HG02852 (cell line): Measurements from ENCODE around the gene FOXL2.

Experiments used
- ATAC-seq: cut with Tn5 transposase; IDR thresholded peaks from one replicate; pipeline ENCODE4 v1.9.1; 2021; ENCODE audit warnings: mild to moderate bottlenecking, moderate library complexity; ENCODE audit not compliant: unreplicated experiment

FOXL2 gene

GRCh38 chr3:138946663-138947494, at the start of gene FOXL2, which contains the start of gene FOXL2NB:
TSS of gene FOXL2 (minus strand) at chr3:138947137. CDS start at chr3:138946722, 415 bp downstream.
TSS of gene FOXL2NB (plus strand) at chr3:138947217. CDS start at chr3:138947365, 148 bp downstream.
- no peak for ATAC-seq

GRCh38 chr3:138995706-138996105, 48.8 kb upstream of the FOXL2 start:
- no peak for ATAC-seq

- ATAC-seq = no peak
Observed at GRCh38 chr3:138987181-138987580, 40.2 kb upstream of the FOXL2 start.

GRCh38 chr3:138985932-138986331, 39.0 kb upstream of the FOXL2 start:
- no peak for ATAC-seq

- ATAC-seq = no peak
Observed at GRCh38 chr3:138984816-138985215, 37.9 kb upstream of the FOXL2 start.

- ATAC-seq = no peak
Observed at GRCh38 chr3:138976047-138976446, 29.1 kb upstream of the FOXL2 start.

- no peak for ATAC-seq
Observed at GRCh38 chr3:138975351-138975750, 28.4 kb upstream of the FOXL2 start.

GRCh38 chr3:138974462-138974861, 27.5 kb upstream of the FOXL2 start:
- no peak for ATAC-seq

- no peak for ATAC-seq
Observed at GRCh38 chr3:138972941-138973340, 26.0 kb upstream of the FOXL2 start.

- ATAC-seq = no peak
Observed at GRCh38 chr3:138971766-138972320, 24.9 kb upstream of the FOXL2 start.

- ATAC-seq = no peak
Observed at GRCh38 chr3:138964923-138965322, 18.0 kb upstream of the FOXL2 start.

- no peak for ATAC-seq
Observed at GRCh38 chr3:138964264-138964663, 17.3 kb upstream of the FOXL2 start.

GRCh38 chr3:138962854-138963560, 16.1 kb upstream of the FOXL2 start:
- no peak for ATAC-seq

- ATAC-seq = no peak
Observed at GRCh38 chr3:138960417-138960852, 13.5 kb upstream of the FOXL2 start.

GRCh38 chr3:138950701-138951100, 3.8 kb upstream of the FOXL2 start:
- no peak for ATAC-seq

GRCh38 chr3:138950006-138950644, 3.2 kb upstream of the FOXL2 start:
- ATAC-seq = no peak

- ATAC-seq = no peak
Observed at GRCh38 chr3:138949445-138950005, 2.6 kb upstream of the FOXL2 start.

- ATAC-seq = no peak
Observed at GRCh38 chr3:138949002-138949418, 2.1 kb upstream of the FOXL2 start.

- no peak for ATAC-seq
Observed at GRCh38 chr3:138948371-138949001, 1.5 kb upstream of the FOXL2 start.

- ATAC-seq = no peak
Observed at GRCh38 chr3:138947495-138948121, 671 bp upstream of the FOXL2 start.
